ENCODE measurements around the gene NR2F2. TPM values are rescaled to one million over a fixed set of nuclear protein-coding genes. Genes with fewer than 3 reads are reported as not detected.

Gene NR2F2
- total RNA-seq, 4 donors from 2014 or later = 10.5 to 21.5 (median 18.9) TPM

GRCh38 chr15:96333131-96334016, 2.9 kb downstream of the NR2F2 start:
- no peak for TF ChIP-seq CTCF (IDR thresholded peaks at IDR 0.05; ENCODE audit: low read depth)

GRCh38 chr15:96334017-96334704, 3.7 kb downstream of the NR2F2 start:
- no peak for TF ChIP-seq CTCF (IDR thresholded peaks at IDR 0.05; ENCODE audit: low read depth)

GRCh38 chr15:96334705-96335410, 4.4 kb downstream of the NR2F2 start:
- TF ChIP-seq CTCF (IDR thresholded peaks at IDR 0.05; ENCODE audit: low read depth) = no peak

- TF ChIP-seq CTCF (IDR thresholded peaks at IDR 0.05; ENCODE audit: low read depth) = no peak
Observed at GRCh38 chr15:96335411-96336024, 5.0 kb downstream of the NR2F2 start.

GRCh38 chr15:96336108-96336595, 5.7 kb downstream of the NR2F2 start:
- TF ChIP-seq CTCF (IDR thresholded peaks at IDR 0.05; ENCODE audit: low read depth) = no peak

GRCh38 chr15:96336596-96337364, 6.3 kb downstream of the NR2F2 start:
- no peak for TF ChIP-seq CTCF (IDR thresholded peaks at IDR 0.05; ENCODE audit: low read depth)

Data from subcutaneous adipose tissue (tissue), 4 donors.